GM08714 (cell line): ENCODE data around the gene HSPG2.

Experiments used
- H3K4me3 ChIP-seq: fragments of 200-500 bp; sonication (Bioruptor generic); 2 replicates; pipeline ENCODE4 v1.5.1; 2014; ENCODE audit warnings: mild to moderate bottlenecking, low read length, inconsistent platforms
- ZNF274 ChIP-seq: IDR thresholded peaks from 2 replicates; pipeline ENCODE4 v1.6.1; 2012; ENCODE audit warnings: mild to moderate bottlenecking, low read depth, low read length

HSPG2 gene

GRCh38 chr1:21880619-21880970 is 56.5 kb downstream of the HSPG2 start:
- H3K4me3 ChIP-seq: no peak overlapping the region

GRCh38 chr1:21879928-21880618 is 57.0 kb downstream of the HSPG2 start:
- H3K4me3 ChIP-seq: no peak overlapping the region

More at GRCh38 chr1:21880619-21880970, 56.5 kb downstream of the HSPG2 start:
- no peak for TF ChIP-seq ZNF274

GRCh38 chr1:21878840-21879478 is 58.2 kb downstream of the HSPG2 start:
- TF ChIP-seq ZNF274: no peak
- H3K4me3 ChIP-seq: no peak overlapping the region

More at GRCh38 chr1:21879928-21880618, 57.0 kb downstream of the HSPG2 start:
- no peak for TF ChIP-seq ZNF274

GRCh38 chr1:21878009-21878773 is 58.9 kb downstream of the HSPG2 start:
- no peak overlapping the region for H3K4me3 ChIP-seq
- TF ChIP-seq ZNF274: no peak

GRCh38 chr1:21876267-21876666 is 60.8 kb downstream of the HSPG2 start:
- no peak for TF ChIP-seq ZNF274
- H3K4me3 ChIP-seq: no peak overlapping the region

- TF ChIP-seq ZNF274: no peak
- no peak overlapping the region for H3K4me3 ChIP-seq
Observed at GRCh38 chr1:21875621-21876063, 61.5 kb downstream of the HSPG2 start.

GRCh38 chr1:21874778-21875547 is 62.1 kb downstream of the HSPG2 start:
- H3K4me3 ChIP-seq: no peak overlapping the region
- TF ChIP-seq ZNF274: no peak

GRCh38 chr1:21874328-21874727 is 62.8 kb downstream of the HSPG2 start:
- TF ChIP-seq ZNF274: no peak
- no peak overlapping the region for H3K4me3 ChIP-seq

GRCh38 chr1:21873761-21874160 is 63.3 kb downstream of the HSPG2 start:
- H3K4me3 ChIP-seq: no peak overlapping the region
- no peak for TF ChIP-seq ZNF274

- no peak overlapping the region for H3K4me3 ChIP-seq
- no peak for TF ChIP-seq ZNF274
Observed at GRCh38 chr1:21873174-21873573, 63.9 kb downstream of the HSPG2 start.

GRCh38 chr1:21872445-21873079 is 64.5 kb downstream of the HSPG2 start:
- H3K4me3 ChIP-seq: no peak overlapping the region
- TF ChIP-seq ZNF274: no peak

- TF ChIP-seq ZNF274: no peak
- H3K4me3 ChIP-seq: no peak overlapping the region
Observed at GRCh38 chr1:21871943-21872342, 65.2 kb downstream of the HSPG2 start.

GRCh38 chr1:21870611-21871010 is 66.5 kb downstream of the HSPG2 start:
- H3K4me3 ChIP-seq: no peak overlapping the region
- TF ChIP-seq ZNF274: no peak
